Heart left ventricle (tissue), 16 donors: ENCODE data around the gene ARMS2. TPM values are rescaled to one million over a fixed set of nuclear protein-coding genes. Genes with fewer than 3 reads are reported as not detected.

ENCODE experiments used
- ATAC-seq, 4 donors: fragments of 200-7000 bp; cut with Tn5 transposase; one replicate each; pipeline ENCODE4 v1.9.1; 2020 to 2022; ENCODE audit warnings: moderate library complexity in 4 of 4, mild to moderate bottlenecking in 3 of 4, moderate number of reproducible peaks in 1 of 4
- DNase-seq, 5 donors: peaks; one replicate each; pipeline ENCODE4 v3.0.0-alpha.2; 2020
- H3K27ac ChIP-seq, 12 donors: fragments of 200-600 bp; sonication (generic) in 4 of 12; one replicate each; pipeline versions ENCODE4 v1.5.0 to v1.8.0; 2016 to 2022; ENCODE audit warnings: mild to moderate bottlenecking in 2 of 12
- H3K27me3 ChIP-seq, 9 donors: fragments of 200-600 bp; sonication (generic) in 2 of 9; one replicate each; pipeline versions ENCODE4 v1.5.1 to v1.8.0; 2016 to 2022; ENCODE audit warnings: mild to moderate bottlenecking in 3 of 9
- H3K36me3 ChIP-seq, 9 donors: fragments of 200-600 bp; sonication (generic) in 2 of 9; one replicate each; pipeline versions ENCODE4 v1.5.0 to v1.8.0; 2018 to 2022; ENCODE audit warnings: mild to moderate bottlenecking in 2 of 9
- H3K4me1 ChIP-seq, 12 donors: fragments of 200-600 bp; sonication (generic) in 4 of 12; one replicate each; pipeline versions ENCODE4 v1.5.0 to v1.8.0; 2016 to 2022; ENCODE audit warnings: mild to moderate bottlenecking in 3 of 12
- H3K4me3 ChIP-seq, 12 donors: fragments of 200-600 bp; sonication (generic) in 4 of 12; one replicate each; pipeline versions ENCODE4 v1.5.0 to v1.8.0; 2017 to 2022; ENCODE audit warnings: mild to moderate bottlenecking in 9 of 12, moderate library complexity in 4 of 12
- H3K9me3 ChIP-seq, 12 donors: fragments of 200-600 bp; sonication (generic) in 4 of 12; one replicate each; pipeline versions ENCODE4 v1.5.0 to v1.8.0; 2016 to 2022; ENCODE audit warnings: mild to moderate bottlenecking in 1 of 12
- POLR2A ChIP-seq, 2 donors: fragments of 450-650 bp; IDR thresholded peaks; one replicate each; pipeline ENCODE4 v1.6.1; 2017; ENCODE audit warnings: antibody characterized with exemption in 2 of 2, mild to moderate bottlenecking in 2 of 2, moderate library complexity in 2 of 2
- WGBS, 4 donors: extraction: QIAGEN DNeasy Blood & Tissue Kit in 2 of 4; methylation state at CpG; one replicate each; pipeline versions ENCODE4 v1.1.5 to v1.1.7; 2013 to 2018; 5-methylcytosine and 5-hydroxymethylcytosine counted together
- intact Hi-C, 10 donors: fragments of 100-400 bp; cut with DNase I; formaldehyde crosslinking; loops; one replicate each; pipeline versions ENCODE4 v1.11.1 to v1.14.2; 2022
- polyA plus RNA-seq, 2 donors: library from polyadenylated mRNA; stranded (reverse); fragments of 200-250 nt; gene quantifications; one replicate each; pipeline ENCODE4 v1.2.3, GENCODE V29; 2013
- total RNA-seq, 9 donors: library from RNA; depleted of rRNA in 2 of 9; stranded (reverse); fragments of >200 nt in 2 of 9; fragmentation: NEBNext Ultra II Directional in 3 of 9; extraction: Animal tissue kit (Norgen Biotek cat#: 25700) in 3 of 9; gene quantifications; one replicate each; pipeline versions ENCODE4 v1.1.0 to v1.2.4, GENCODE V29; 2016 to 2023
- TF ChIP-seq, protein P1 (sequence below), 12 donors: fragments of 200-600 bp; sonication (generic) in 4 of 12; IDR thresholded peaks; one replicate each; pipeline versions ENCODE4 v1.5.0 to v1.8.0; 2018 to 2022; ENCODE audit warnings: antibody characterized with exemption in 12 of 12, mild to moderate bottlenecking in 5 of 12
- donor health status: ischemic (EF 13 %, LVEDD 7.1; RV severe dilation, severe dysfunction).
- donor health status: healthy with polysubstance abuse.
- donor health status: DM: no; HTN: yes; CAD: no.
- donor health status: DM: no; HTN: no; CAD: no.
- donor health status: ischemic (EF 25% LVEDD 6.9; RV normal size, moderate dysfunction).
- donor health status: ischemic (EF 25% LVEDD 5.7; RV mildly dilated, moderate dysfunction).
- donor health status: healthy.
- donor health status: DM: yes; HTN: yes; CAD: no.
- donor health status: ischemic (EF 35%, LVEDD 5.7; RV mildly dilated, moderate dysfunction).
- donor health status: nonischemic (EF 11% LVEDD 7.7; RV severe dilation, severe dysfunction).
- donor health status: DM: yes; HTN: yes; CAD: no.
- donor health status: PGD.
- donor health status: ischemic (EF 29% LVEDD 5.4; RV normal size, mild dysfunction).
- donor health status: nonischemic (EF 23%, LVEDD 6.1; RV moderate dilation, normal function).

Gene ARMS2
- total and polyA plus RNA-seq, 11 donors, result 0.87 to 1.5 (median 1.2) TPM; not detected in 8

GRCh38 chr10:122475591-122476332 lies 21.3 kb downstream of the ARMS2 start:
- Histone ChIP-seq H3K27me3 (no peaks in the 10 kb centered on the region), H3K36me3 (peaks cover 0 to 3% (median 0%) of the 10 kb centered on the region in 9 donors), H3K9me3 (no peaks in the 10 kb centered on the region), H3K4me1 (peaks cover 3 to 49% (median 36%) of the 10 kb centered on the region in 12 donors), H3K4me3 (peak overlapping the region in 3 of 12 donors; percentile 15 to 25 (median 17)), H3K27ac (peak overlapping the region in 6 of 12 donors; percentile 3 to 73 (median 57))
- TF ChIP-seq POLR2A (IDR thresholded peaks at IDR 0.05), result no peak
- TF ChIP-seq, protein P1, sequence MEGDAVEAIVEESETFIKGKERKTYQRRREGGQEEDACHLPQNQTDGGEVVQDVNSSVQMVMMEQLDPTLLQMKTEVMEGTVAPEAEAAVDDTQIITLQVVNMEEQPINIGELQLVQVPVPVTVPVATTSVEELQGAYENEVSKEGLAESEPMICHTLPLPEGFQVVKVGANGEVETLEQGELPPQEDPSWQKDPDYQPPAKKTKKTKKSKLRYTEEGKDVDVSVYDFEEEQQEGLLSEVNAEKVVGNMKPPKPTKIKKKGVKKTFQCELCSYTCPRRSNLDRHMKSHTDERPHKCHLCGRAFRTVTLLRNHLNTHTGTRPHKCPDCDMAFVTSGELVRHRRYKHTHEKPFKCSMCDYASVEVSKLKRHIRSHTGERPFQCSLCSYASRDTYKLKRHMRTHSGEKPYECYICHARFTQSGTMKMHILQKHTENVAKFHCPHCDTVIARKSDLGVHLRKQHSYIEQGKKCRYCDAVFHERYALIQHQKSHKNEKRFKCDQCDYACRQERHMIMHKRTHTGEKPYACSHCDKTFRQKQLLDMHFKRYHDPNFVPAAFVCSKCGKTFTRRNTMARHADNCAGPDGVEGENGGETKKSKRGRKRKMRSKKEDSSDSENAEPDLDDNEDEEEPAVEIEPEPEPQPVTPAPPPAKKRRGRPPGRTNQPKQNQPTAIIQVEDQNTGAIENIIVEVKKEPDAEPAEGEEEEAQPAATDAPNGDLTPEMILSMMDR (IDR thresholded peaks at IDR 0.05), result no peak
- DNase-seq (no peak), ATAC-seq (peak in 2 of 4 donors; percentile 11 to 33)
- 73 to 77% (median 75%) methylated on average over 16 of the region's 16 CpGs for WGBS, 4 donors
- intact Hi-C loops, result no loop called here

- Histone ChIP-seq H3K36me3 (peaks cover 0 to 3% (median 0%) of the 10 kb centered on the region in 9 donors), H3K4me1 (peaks cover 3 to 43% (median 34%) of the 10 kb centered on the region in 12 donors), H3K9me3 (no peaks in the 10 kb centered on the region), H3K27me3 (no peaks in the 10 kb centered on the region), H3K27ac (peak overlapping the region in 1 of 12 donors; percentile 50), H3K4me3 (no peak overlapping the region)
- DNase-seq (no peak), ATAC-seq (no peak)
- intact Hi-C loops, result no loop called here
- 91 to 98% (median 93%) methylated on average over 6 of the region's 6 CpGs for WGBS, 4 donors
- TF ChIP-seq POLR2A (IDR thresholded peaks at IDR 0.05), result no peak
- TF ChIP-seq, protein P1 (IDR thresholded peaks at IDR 0.05), result no peak
Measured at GRCh38 chr10:122476333-122476695, 21.9 kb downstream of the ARMS2 start.

GRCh38 chr10:122477436-122477835 lies 23.0 kb downstream of the ARMS2 start:
- no peaks in the 10 kb centered on the region for H3K27me3 ChIP-seq
- TF ChIP-seq, protein P1 (IDR thresholded peaks at IDR 0.05), result no peak
- TF ChIP-seq POLR2A (IDR thresholded peaks at IDR 0.05), result no peak
- no peak for ATAC-seq
- no peak overlapping the region for H3K4me3 ChIP-seq
- H3K9me3 ChIP-seq, result no peaks in the 10 kb centered on the region
- WGBS, 4 donors, result 92 to 98% (median 95%) methylated on average over 4 to 5 of the region's 5 CpGs
- peak overlapping the region in 1 of 12 donors; percentile 11 for H3K27ac ChIP-seq
- peaks cover 3 to 42% (median 33%) of the 10 kb centered on the region in 12 donors for H3K4me1 ChIP-seq
- intact Hi-C loops, result no loop called here
- H3K36me3 ChIP-seq, result peaks cover 0 to 3% (median 0%) of the 10 kb centered on the region in 9 donors
- no peak for DNase-seq

GRCh38 chr10:122478971-122479370 lies 24.5 kb downstream of the ARMS2 start:
- no peaks in the 10 kb centered on the region for H3K9me3 ChIP-seq
- H3K4me1 ChIP-seq, result peaks cover 3 to 29% (median 25%) of the 10 kb centered on the region in 12 donors
- no peak overlapping the region for H3K4me3 ChIP-seq
- intact Hi-C loops, result no loop called here
- no peak overlapping the region for H3K27ac ChIP-seq
- DNase-seq (peak in 1 of 5 donors; percentile 17), ATAC-seq (no peak)
- H3K27me3 ChIP-seq, result no peaks in the 10 kb centered on the region
- WGBS, 4 donors, result 78 to 88% (median 83%) methylated on average over 7 of the region's 7 CpGs
- peaks cover 0 to 3% (median 0%) of the 10 kb centered on the region in 9 donors for H3K36me3 ChIP-seq
- no peak for TF ChIP-seq POLR2A (IDR thresholded peaks at IDR 0.05)
- TF ChIP-seq, protein P1 (IDR thresholded peaks at IDR 0.05), result no peak
